Type B pancreatic cell (in vitro differentiated cells): ENCODE results near the gene RILPL1. TPM values are rescaled to one million over a fixed set of nuclear protein-coding genes. Genes with fewer than 3 reads are reported as not detected.

Source experiments
- DNase-seq: peaks from one replicate; pipeline ENCODE4 v3.0.0; 2021; ENCODE audit warnings: mixed read lengths; ENCODE audit not compliant: unreplicated experiment; ENCODE audit errors: extremely low spot score
- H3K27ac Mint-ChIP-seq: 2 replicates; pipeline ENCODE4 v1.8.0; 2021; ENCODE audit warnings: mild to moderate bottlenecking, mixed read lengths
- H3K27me3 Mint-ChIP-seq: 2 replicates; pipeline ENCODE4 v1.8.0; 2021; ENCODE audit warnings: mixed read lengths
- H3K36me3 Mint-ChIP-seq: 2 replicates; pipeline ENCODE4 v1.8.0; 2021; ENCODE audit warnings: mixed read lengths
- H3K4me1 Mint-ChIP-seq: one replicate; pipeline ENCODE4 v1.8.0; 2021; ENCODE audit warnings: mixed read lengths; ENCODE audit not compliant: unreplicated experiment
- H3K4me3 Mint-ChIP-seq: 2 replicates; pipeline ENCODE4 v1.8.0; 2021; ENCODE audit warnings: mild to moderate bottlenecking, mixed read lengths
- H3K9me3 Mint-ChIP-seq: 2 replicates; pipeline ENCODE4 v1.8.0; 2021; ENCODE audit warnings: mixed read lengths
- CTCF ChIP-seq: fragments of 200-600 bp; sonication (generic); conservative IDR thresholded peaks from 2 replicates; pipeline ENCODE4 v1.5.0; 2021; ENCODE audit warnings: antibody characterized with exemption, mild to moderate bottlenecking
- total RNA-seq: library from RNA; stranded (reverse); gene quantifications from 2 replicates; pipeline ENCODE4 v1.2.1, GENCODE V29; 2021; ENCODE audit warnings: low replicate concordance

The RILPL1 gene
- total RNA-seq, 1 donor from 2014 or later: 18.9 TPM

GRCh38 chr12:123479442-123480180, 53.9 kb downstream of the RILPL1 start:
- no peak overlapping the region for H3K4me3 Mint-ChIP-seq
- peaks cover 14% of the 10 kb centered on the region for H3K36me3 Mint-ChIP-seq
- TF ChIP-seq CTCF: no peak
- no peaks in the 10 kb centered on the region for H3K4me1 Mint-ChIP-seq
- no peak for DNase-seq
- no peaks in the 10 kb centered on the region for H3K27me3 Mint-ChIP-seq
- H3K9me3 Mint-ChIP-seq: no peaks in the 10 kb centered on the region
- no peak overlapping the region for H3K27ac Mint-ChIP-seq

- no peak for TF ChIP-seq CTCF
- H3K36me3 Mint-ChIP-seq: peaks cover 14% of the 10 kb centered on the region
- H3K9me3 Mint-ChIP-seq: no peaks in the 10 kb centered on the region
- H3K27ac Mint-ChIP-seq: no peak overlapping the region
- no peak for DNase-seq
- H3K4me3 Mint-ChIP-seq: no peak overlapping the region
- H3K27me3 Mint-ChIP-seq: no peaks in the 10 kb centered on the region
- H3K4me1 Mint-ChIP-seq: no peaks in the 10 kb centered on the region
These were observed 54.8 kb downstream of the RILPL1 start for GRCh38 chr12:123478762-123479161.

- Mint-ChIP-seq H3K36me3 (peaks cover 14% of the 10 kb centered on the region), H3K9me3 (no peaks in the 10 kb centered on the region), H3K4me1 (no peaks in the 10 kb centered on the region), H3K27ac (no peak overlapping the region), H3K27me3 (no peaks in the 10 kb centered on the region), H3K4me3 (no peak overlapping the region)
- no peak for TF ChIP-seq CTCF
- DNase-seq: no peak
These were observed 55.5 kb downstream of the RILPL1 start for GRCh38 chr12:123478069-123478468.

GRCh38 chr12:123475246-123475703, 58.2 kb downstream of the RILPL1 start:
- Mint-ChIP-seq H3K27ac (no peak overlapping the region), H3K9me3 (no peaks in the 10 kb centered on the region), H3K4me3 (no peak overlapping the region), H3K4me1 (no peaks in the 10 kb centered on the region), H3K27me3 (no peaks in the 10 kb centered on the region), H3K36me3 (peaks cover 18% of the 10 kb centered on the region)
- DNase-seq: no peak
- TF ChIP-seq CTCF: no peak

GRCh38 chr12:123474485-123475245, 58.9 kb downstream of the RILPL1 start:
- Mint-ChIP-seq H3K27ac (no peak overlapping the region), H3K27me3 (no peaks in the 10 kb centered on the region), H3K4me1 (no peaks in the 10 kb centered on the region), H3K36me3 (peaks cover 18% of the 10 kb centered on the region), H3K9me3 (no peaks in the 10 kb centered on the region), H3K4me3 (no peak overlapping the region)
- no peak for TF ChIP-seq CTCF
- no peak for DNase-seq
